ENCODE results near the gene APP.

- no peak for TF ChIP-seq TAF1 (IDR thresholded peaks at IDR 0.05; ENCODE audit: borderline replicate concordance, low read depth, low read length)
- TF ChIP-seq POLR2A (IDR thresholded peaks at IDR 0.05; ENCODE audit: low read depth, low read length) = no peak
- no peak for TF ChIP-seq POLR2AphosphoS5 (IDR thresholded peaks at IDR 0.05; ENCODE audit: low read depth, low read length)
Measured at GRCh38 chr21:25879203-25879602, 291.4 kb downstream of the APP start.
